ENCODE data around the gene PCDHGA7. TPM values are rescaled to one million over a fixed set of nuclear protein-coding genes. Genes with fewer than 3 reads are reported as not detected.
"Not testable (repeated sequence)": the region's sequence is repeated elsewhere in the genome, so short reads cannot be mapped to it uniquely, and the experiment has no call there.

Gene PCDHGA7
- total RNA-seq, 1 donor from 2014 or later, result 2.3 TPM

- not testable (repeated sequence) for DNase-seq (ENCODE audit: low read depth)
Observed at GRCh38 chr5:141397756-141398551, 15.4 kb downstream of the PCDHGA7 start, which contains the start of gene PCDHGB5. Gene PCDHGB5, plus strand, starts transcription at chr5:141397947. Its CDS starts 181 bp downstream, at chr5:141398128.

GRCh38 chr5:141398608-141399007 is 16.1 kb downstream of the PCDHGA7 start:
- no peak for DNase-seq (ENCODE audit: low read depth)

- no peak for DNase-seq (ENCODE audit: low read depth)
Observed at GRCh38 chr5:141399555-141400258, 17.2 kb downstream of the PCDHGA7 start.

GRCh38 chr5:141402553-141403243 is 20.2 kb downstream of the PCDHGA7 start, which contains the start of gene PCDHGA9:
Gene PCDHGA9, plus strand, starts transcription at chr5:141402778. Its CDS starts 175 bp downstream, at chr5:141402953.
- DNase-seq (ENCODE audit: low read depth), result no peak

GRCh38 chr5:141403387-141403786 is 20.8 kb downstream of the PCDHGA7 start:
- DNase-seq (ENCODE audit: low read depth), result no peak

DNA sequence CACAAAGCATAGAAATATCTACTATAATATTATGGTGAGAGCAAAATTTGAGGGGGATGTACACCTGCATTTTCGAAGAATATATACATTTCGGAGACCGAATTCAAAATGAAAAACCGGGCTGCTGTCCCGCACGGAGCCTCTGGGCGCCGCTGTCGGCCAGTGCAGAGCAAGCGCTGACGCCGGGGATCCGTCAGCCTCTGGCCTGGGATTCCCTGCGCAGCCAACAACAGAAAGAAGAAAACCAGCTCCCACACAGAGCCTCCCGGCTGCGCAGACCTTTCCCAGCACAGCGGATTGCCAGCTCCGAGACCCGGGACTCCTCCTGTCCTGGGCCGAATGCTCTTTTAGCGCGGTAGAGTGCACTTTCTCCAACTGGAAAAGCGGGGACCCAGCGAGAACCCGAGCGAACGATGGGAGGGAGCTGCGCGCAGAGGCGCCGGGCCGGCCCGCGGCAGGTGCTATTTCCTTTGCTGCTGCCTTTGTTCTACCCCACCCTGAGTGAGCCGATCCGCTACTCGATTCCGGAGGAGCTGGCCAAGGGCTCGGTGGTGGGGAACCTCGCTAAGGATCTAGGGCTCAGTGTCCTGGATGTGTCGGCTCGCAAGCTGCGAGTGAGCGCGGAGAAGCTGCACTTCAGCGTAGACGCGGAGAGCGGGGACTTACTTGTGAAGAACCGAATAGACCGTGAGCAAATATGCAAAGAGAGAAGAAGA is 25.4 kb downstream of the PCDHGA7 start, which contains the start of gene PCDHGB6:
TSS of gene PCDHGB6 (plus strand) at position 232 of the 716 bp plus-strand sequence. CDS start at position 414, 182 bp downstream.
- DNase-seq (ENCODE audit: low read depth), result not testable (repeated sequence)

DNA sequence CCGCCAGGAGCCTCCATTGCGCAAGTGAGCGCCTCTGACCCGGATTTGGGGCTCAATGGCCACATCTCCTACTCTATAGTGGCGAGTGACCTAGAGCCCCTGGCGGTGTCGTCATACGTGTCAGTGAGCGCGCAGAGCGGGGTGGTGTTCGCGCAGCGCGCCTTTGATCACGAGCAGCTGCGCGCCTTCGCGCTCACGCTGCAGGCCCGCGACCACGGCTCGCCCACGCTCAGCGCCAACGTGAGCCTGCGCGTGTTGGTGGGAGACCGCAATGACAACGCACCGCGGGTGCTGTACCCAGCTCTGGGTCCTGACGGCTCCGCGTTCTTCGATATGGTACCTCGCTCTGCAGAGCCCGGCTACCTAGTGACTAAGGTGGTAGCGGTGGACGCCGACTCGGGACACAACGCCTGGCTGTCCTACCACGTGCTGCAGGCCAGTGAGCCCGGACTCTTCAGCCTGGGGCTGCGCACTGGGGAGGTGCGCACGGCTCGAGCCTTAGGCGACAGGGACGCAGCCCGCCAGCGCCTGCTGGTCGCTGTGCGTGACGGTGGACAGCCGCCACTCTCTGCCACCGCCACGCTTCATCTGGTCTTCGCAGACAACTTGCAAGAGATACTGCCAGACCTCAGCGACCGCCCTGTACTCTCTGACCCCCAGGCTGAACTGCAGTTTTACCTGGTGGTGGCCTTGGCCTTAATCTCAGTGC is 27.2 kb downstream of the PCDHGA7 start:
- no peak for DNase-seq (ENCODE audit: low read depth)

DNA sequence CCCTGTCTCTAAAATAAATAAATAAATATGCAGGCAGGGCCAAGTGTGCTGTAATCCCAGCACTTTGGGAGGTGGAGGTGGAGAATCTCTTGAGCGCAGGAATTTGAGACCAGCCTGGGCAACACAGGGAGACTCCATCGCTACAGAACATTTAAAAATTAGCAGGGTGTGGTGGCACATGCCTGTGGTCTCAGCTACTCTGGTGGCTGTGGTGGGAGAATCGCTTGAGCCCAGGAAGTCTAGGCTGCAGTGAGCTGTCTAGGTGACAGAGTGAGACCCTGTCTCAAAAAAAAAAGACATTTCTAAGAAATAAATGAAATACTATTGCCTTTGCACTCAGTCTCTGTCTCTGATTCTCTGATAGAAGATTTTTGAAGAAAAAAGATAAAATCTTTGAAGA is 29.0 kb downstream of the PCDHGA7 start:
- peak; percentile 37 for DNase-seq (ENCODE audit: low read depth)

DNA sequence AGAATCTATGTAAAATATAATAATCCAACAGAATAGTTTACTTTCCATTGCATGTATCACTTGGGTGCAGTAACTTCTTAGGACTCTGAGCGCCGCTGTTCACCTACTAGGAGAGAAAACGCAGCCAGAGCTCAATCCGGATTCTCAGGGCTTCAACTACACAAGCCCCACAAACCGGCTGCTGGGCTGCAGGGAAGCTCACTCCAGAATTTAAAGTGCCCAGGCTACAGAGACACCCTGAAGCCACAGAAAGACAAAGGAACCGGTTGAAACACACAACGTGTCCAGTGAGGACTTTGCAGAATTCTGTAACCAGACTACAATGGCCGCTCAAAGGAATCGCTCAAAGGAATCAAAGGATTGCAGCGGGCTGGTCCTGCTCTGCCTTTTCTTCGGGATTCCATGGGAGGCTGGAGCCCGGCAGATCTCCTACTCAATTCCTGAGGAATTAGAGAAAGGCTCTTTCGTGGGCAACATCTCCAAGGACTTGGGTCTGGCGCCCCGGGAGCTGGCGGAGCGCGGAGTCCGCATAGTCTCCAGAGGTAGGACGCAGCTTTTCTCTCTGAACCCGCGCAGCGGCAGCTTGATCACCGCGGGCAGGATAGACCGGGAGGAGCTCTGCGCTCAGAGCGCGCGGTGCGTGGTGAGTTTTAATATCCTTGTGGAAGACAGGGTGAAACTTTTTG is 30.5 kb downstream of the PCDHGA7 start, which contains the start of gene PCDHGA10:
TSS of gene PCDHGA10 (plus strand) at position 134 of the 686 bp plus-strand sequence. CDS start at position 323, 189 bp downstream.
- DNase-seq (ENCODE audit: low read depth), result peak; percentile 83

DNA sequence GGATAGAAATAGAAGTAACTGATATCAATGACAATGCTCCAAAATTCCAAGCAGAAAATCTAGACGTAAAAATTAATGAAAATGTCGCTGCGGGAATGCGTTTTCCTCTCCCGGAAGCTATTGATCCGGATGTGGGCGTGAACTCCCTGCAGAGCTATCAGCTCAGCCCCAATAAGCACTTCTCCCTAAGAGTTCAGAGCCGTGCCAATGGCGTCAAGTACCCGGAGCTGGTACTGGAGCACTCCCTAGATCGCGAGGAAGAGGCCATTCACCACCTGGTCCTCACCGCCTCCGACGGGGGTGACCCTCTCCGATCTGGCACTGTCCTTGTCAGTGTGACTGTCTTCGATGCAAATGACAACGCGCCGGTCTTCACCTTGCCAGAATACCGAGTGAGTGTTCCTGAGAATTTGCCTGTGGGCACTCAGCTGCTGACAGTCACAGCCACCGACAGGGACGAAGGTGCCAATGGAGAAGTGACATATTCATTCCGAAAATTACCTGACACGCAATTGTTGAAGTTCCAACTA is 31.1 kb downstream of the PCDHGA7 start:
- peak; percentile 5 for DNase-seq (ENCODE audit: low read depth)

DNA sequence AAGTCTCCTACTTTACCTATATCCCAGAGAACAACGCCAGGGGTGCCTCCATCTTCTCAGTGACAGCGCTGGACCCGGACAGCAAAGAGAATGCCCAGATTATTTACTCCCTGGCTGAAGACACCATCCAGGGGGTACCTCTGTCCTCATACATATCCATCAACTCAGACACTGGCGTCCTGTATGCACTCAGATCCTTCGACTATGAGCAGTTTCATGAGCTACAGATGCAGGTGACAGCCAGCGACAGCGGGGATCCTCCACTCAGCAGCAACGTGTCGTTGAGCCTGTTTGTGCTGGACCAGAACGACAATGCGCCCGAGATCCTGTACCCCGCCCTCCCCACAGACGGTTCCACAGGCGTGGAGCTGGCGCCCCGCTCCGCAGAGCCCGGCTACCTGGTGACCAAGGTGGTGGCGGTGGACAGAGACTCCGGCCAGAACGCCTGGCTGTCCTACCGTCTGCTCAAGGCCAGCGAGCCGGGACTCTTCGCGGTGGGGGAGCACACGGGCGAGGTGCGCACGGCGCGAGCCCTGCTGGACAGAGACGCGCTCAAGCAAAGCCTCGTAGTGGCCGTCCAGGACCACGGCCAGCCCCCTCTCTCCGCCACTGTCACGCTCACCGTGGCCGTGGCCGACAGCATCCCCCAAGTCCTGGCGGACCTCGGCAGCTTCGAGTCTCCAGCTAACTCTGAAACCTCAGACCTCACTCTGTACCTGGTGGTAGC is 32.2 kb downstream of the PCDHGA7 start:
- DNase-seq (ENCODE audit: low read depth), result not testable (repeated sequence)

GRCh38 chr5:141415275-141415618 is 32.7 kb downstream of the PCDHGA7 start:
- DNase-seq (ENCODE audit: low read depth), result not testable (repeated sequence)

DNA sequence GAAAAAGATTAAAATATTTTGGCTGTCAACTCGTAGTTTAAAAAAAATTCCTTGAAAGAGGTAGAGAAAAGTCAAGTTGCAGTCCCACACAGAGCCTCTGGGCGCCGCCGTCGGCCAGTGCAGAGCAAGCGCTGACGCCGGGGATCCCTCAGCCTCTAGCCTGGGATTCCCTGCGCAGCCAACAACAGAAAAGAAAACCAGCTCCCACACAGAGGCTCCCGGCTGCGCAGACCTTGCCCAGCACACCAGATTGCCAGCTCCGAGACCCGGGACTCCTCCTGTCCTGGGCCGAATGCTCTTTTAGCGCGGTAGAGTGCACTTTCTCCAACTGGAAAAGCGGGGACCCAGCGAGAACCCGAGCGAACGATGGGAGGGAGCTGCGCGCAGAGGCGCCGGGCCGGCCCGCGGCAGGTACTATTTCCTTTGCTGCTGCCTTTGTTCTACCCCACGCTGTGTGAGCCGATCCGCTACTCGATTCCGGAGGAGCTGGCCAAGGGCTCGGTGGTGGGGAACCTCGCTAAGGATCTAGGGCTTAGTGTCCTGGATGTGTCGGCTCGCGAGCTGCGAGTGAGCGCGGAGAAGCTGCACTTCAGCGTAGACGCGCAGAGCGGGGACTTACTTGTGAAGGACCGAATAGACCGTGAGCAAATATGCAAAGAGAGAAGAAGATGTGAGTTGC is 35.1 kb downstream of the PCDHGA7 start, which contains the start of gene PCDHGB7:
TSS of gene PCDHGB7 (plus strand) at position 184 of the 679 bp plus-strand sequence. CDS start at position 367, 183 bp downstream.
- DNase-seq (ENCODE audit: low read depth), result not testable (repeated sequence)

DNA sequence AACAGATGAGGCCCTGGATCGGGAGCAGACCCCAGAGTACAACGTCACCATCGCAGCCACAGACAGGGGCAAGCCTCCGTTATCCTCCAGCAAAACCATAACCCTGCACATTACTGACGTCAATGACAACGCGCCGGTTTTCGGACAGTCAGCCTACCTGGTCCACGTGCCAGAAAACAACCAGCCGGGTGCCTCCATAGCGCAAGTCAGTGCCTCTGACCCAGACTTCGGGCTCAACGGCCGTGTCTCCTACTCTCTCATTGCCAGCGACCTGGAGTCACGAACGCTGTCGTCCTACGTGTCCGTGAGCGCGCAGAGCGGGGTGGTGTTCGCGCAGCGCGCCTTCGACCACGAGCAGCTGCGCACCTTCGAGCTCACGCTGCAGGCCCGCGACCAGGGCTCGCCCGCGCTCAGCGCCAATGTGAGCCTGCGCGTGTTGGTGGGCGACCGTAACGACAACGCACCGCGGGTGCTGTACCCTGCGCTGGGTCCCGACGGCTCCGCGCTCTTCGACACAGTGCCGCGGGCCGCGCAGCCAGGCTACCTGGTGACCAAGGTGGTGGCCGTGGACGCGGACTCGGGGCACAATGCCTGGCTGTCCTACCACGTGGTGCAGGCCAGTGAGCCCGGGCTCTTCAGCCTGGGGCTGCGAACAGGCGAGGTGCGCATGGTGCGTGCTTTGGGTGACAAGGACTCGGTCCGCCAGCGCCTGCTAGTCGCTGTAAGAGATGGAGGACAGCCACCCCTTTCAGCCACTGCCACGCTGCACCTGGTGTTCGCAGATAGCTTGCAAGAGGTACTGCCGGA is 36.7 kb downstream of the PCDHGA7 start:
- no peak for DNase-seq (ENCODE audit: low read depth)

GRCh38 chr5:141420855-141421488 is 38.4 kb downstream of the PCDHGA7 start, which contains the start of gene PCDHGA11:
Gene PCDHGA11, plus strand, starts transcription at chr5:141421051. Its CDS starts 177 bp downstream, at chr5:141421228.
- DNase-seq (ENCODE audit: low read depth), result no peak

DNA sequence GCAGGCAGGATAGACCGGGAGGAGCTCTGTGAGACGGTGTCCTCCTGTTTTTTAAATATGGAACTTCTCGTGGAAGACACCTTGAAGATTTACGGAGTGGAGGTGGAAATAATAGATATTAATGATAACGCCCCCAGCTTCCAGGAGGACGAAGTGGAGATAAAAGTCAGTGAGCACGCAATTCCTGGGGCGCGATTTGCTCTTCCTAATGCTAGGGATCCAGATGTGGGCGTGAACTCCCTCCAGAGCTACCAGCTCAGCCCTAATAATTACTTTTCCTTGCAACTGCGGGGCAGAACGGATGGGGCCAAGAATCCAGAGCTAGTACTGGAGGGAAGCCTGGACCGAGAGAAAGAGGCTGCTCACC is 38.9 kb downstream of the PCDHGA7 start:
- DNase-seq (ENCODE audit: low read depth), result no peak

Data from myocyte (in vitro differentiated cells).